Adrenal gland (tissue), 12 donors: ENCODE data around the gene SLC24A2. TPM values are rescaled to one million over a fixed set of nuclear protein-coding genes. Genes with fewer than 3 reads are reported as not detected.

Source experiments
- DNase-seq, 7 donors: peaks; one replicate each; pipeline ENCODE4 v3.0.0-alpha.2; 2019 to 2020
- H3K27ac ChIP-seq, 5 donors: fragments of 200-600 bp; sonication (generic) in 4 of 5; 1 replicate in 3 of 5; 2 replicates in 2 of 5; pipeline versions ENCODE4 v1.5.1 to v1.8.0; 2016 to 2020; ENCODE audit warnings: mild to moderate bottlenecking in 1 of 5
- H3K27me3 ChIP-seq: fragments of 200-600 bp; 2 replicates; pipeline ENCODE4 v1.8.0; 2021
- H3K36me3 ChIP-seq, 2 donors: fragments of 200-600 bp; replicated peaks in 1 of 2; 1 replicate in 1 of 2; 2 replicates in 1 of 2; pipeline versions ENCODE4 v1.5.1 to v1.8.0; 2018 to 2022
- H3K4me1 ChIP-seq, 2 donors: fragments of 200-600 bp; replicated peaks in 1 of 2; 1 replicate in 1 of 2; 2 replicates in 1 of 2; pipeline versions ENCODE4 v1.5.1 to v1.8.0; 2018 to 2021
- H3K4me3 ChIP-seq, 4 donors: fragments of 200-600 bp; sonication (generic) in 3 of 4; one replicate each; pipeline ENCODE4 v1.5.1; 2016 to 2018
- H3K9me3 ChIP-seq, 3 donors: fragments of 200-600 bp; sonication (generic) in 1 of 3; replicated peaks in 1 of 3; 1 replicate in 2 of 3; 2 replicates in 1 of 3; pipeline versions ENCODE4 v1.5.1 to v1.8.0; 2016 to 2021
- CTCF ChIP-seq, 6 experiments: fragments of 450-650 bp in 4 of 6; fragments of 200-600 bp in 2 of 6; sonication (generic) in 1 of 6; IDR thresholded peaks; 1 replicate in 5 of 6; 2 replicates in 1 of 6; pipeline versions ENCODE4 v1.5.1 to v1.8.0; 2016 to 2021; ENCODE audit warnings: antibody characterized with exemption in 6 of 6, mild to moderate bottlenecking in 2 of 6, moderate library complexity in 1 of 6
- POLR2A ChIP-seq, 2 donors: fragments of 450-650 bp; IDR thresholded peaks; one replicate each; pipeline ENCODE4 v1.6.1; 2017; ENCODE audit warnings: antibody characterized with exemption in 2 of 2, mild to moderate bottlenecking in 2 of 2, moderate library complexity in 1 of 2
- WGBS, 4 donors: extraction: QIAGEN DNeasy Blood & Tissue Kit in 2 of 4; methylation state at CpG; one replicate each; pipeline versions ENCODE4 v1.1.5 to v1.1.7; 2013 to 2017; 5-methylcytosine and 5-hydroxymethylcytosine counted together
- intact Hi-C, 2 donors: fragments of 100-400 bp; cut with DNase I; formaldehyde crosslinking; loops; one replicate each; pipeline versions ENCODE4 v1.14.1 to v1.15.0; 2022 to 2023
- polyA plus RNA-seq, 3 donors: library from polyadenylated mRNA; stranded (reverse); fragments of 200-250 nt in 2 of 3; fragments of 350-450 nt in 1 of 3; fragmentation: Illumina TruSeq in 1 of 3; extraction: RNeasy Lipid Tissue Mini Kit (QIAGEN cat#74804) in 1 of 3; gene quantifications; one replicate each; pipeline ENCODE4 v1.2.3, GENCODE V29; 2013 to 2014
- total RNA-seq, 9 donors: library from RNA; depleted of rRNA in 4 of 9; stranded (reverse); fragments of >200 nt in 4 of 9; fragments of 120-200 nt in 1 of 9; fragmentation: NEBNext Ultra II Directional in 1 of 9; extraction: Animal tissue kit (Norgen Biotek cat#: 25700) in 1 of 9; gene quantifications; one replicate each; pipeline versions ENCODE4 v1.1.0 to v1.2.4, GENCODE V29; 2013 to 2023
- donor health status: healthy with polysubstance abuse.
- donor health status: Bipolar disorder and iron deficiency.
- donor health status: DM: yes; HTN: yes; CAD: no.
- donor health status: DM: no; HTN: no; CAD: no.
- donor health status: DM: no; HTN: no; CAD: no.
- donor health status: DM: yes; HTN: yes; CAD: no.

SLC24A2 gene
- total and polyA plus RNA-seq, 12 donors, result 0.26 to 20.8 (median 3.4) TPM; not detected in 3

GRCh38 chr9:19746223-19746622 lies 42.6 kb downstream of the SLC24A2 start:
- no peaks in the 10 kb centered on the region for H3K4me1 ChIP-seq
- 76 to 98% (median 85%) methylated on average over 2 of the region's 2 CpGs for WGBS, 4 donors
- DNase-seq, result no peak

GRCh38 chr9:19741178-19741577 lies 47.7 kb downstream of the SLC24A2 start:
- TF ChIP-seq CTCF (IDR thresholded peaks at IDR 0.05), result no peak
- no peak for TF ChIP-seq POLR2A (IDR thresholded peaks at IDR 0.05)
- intact Hi-C loops, result no loop called here
- Histone ChIP-seq H3K27ac (no peak overlapping the region), H3K4me1 (no peaks in the 10 kb centered on the region), H3K9me3 (no peaks in the 10 kb centered on the region), H3K27me3 (no peaks in the 10 kb centered on the region), H3K4me3 (no peak overlapping the region), H3K36me3 (no peaks in the 10 kb centered on the region)
- WGBS, 4 donors, result 58 to 77% (median 67%) methylated on average over 4 of the region's 4 CpGs
- DNase-seq, result no peak

More at GRCh38 chr9:19746223-19746622, 42.6 kb downstream of the SLC24A2 start:
- Histone ChIP-seq H3K27me3 (no peaks in the 10 kb centered on the region), H3K4me3 (no peak overlapping the region), H3K9me3 (no peaks in the 10 kb centered on the region), H3K27ac (no peak overlapping the region), H3K36me3 (no peaks in the 10 kb centered on the region)
- intact Hi-C loops, result no loop called here
- TF ChIP-seq CTCF (IDR thresholded peaks at IDR 0.05) (no peak), POLR2A (IDR thresholded peaks at IDR 0.05) (no peak)
